ENCODE data around the gene MYO5C. TPM values are rescaled to one million over a fixed set of nuclear protein-coding genes. Genes with fewer than 3 reads are reported as not detected.
A peak's percentile ranks its signal among the peaks of the same experiment; 100 is the strongest.

The MYO5C gene
- total and polyA plus RNA-seq, 10 of the 15 experiments (the other 5 are each of a cell fraction or from before 2014, with no cell fraction given) = 0.29 to 1.3 (median 0.75) TPM

DNA sequence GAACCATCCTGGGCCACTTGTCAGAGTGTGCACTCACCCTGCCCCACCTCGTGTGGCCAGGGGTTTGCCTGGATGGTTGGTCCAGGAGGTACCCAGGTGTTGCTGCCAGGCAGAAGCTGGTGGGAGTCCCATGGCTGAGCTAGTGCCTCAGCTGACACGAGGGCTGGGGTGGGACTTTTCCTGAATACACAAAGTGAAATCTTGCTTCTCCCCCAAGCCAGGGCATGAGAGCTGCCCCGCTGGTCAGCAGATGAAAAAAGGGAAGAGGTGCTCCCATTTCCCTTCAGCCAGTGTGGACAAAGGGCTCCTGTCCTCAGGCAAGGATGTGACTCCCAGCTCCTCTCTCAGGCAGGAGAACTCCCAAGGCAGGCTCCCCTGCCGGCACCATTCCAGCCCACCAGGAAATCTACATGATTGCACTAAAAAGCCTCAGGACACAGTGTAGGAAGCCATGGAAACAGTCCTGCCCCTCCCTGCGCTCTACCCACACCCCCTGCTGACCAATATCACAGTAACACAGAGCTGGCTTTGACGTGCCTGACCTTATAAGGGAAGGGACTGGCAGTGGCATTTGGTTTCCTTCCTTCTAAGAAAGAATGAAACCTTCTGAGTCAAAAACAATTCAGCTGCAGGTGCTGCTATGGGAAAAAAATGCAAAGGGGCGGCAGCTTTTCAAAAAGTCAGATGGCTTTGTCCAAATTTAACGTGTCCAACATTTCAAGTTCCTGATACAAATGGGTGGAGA, 33.9 kb downstream of the MYO5C start (continued):
- TF ChIP-seq SUZ12 (IDR thresholded peaks at IDR 0.05; ENCODE audit: unreplicated experiment) = no peak
- TF ChIP-seq IRF4 (IDR thresholded peaks at IDR 0.05; ENCODE audit: low read depth, low read length) = peak; percentile 51; the same call in 1 of the 2 replicates
- no peak for TF ChIP-seq MYC (IDR thresholded peaks at IDR 0.05; ENCODE audit: insufficient read depth, insufficient read length, insufficient replicate concordance, low read length, severe bottlenecking)
- TF ChIP-seq WRNIP1 (IDR thresholded peaks at IDR 0.05; ENCODE audit: borderline replicate concordance, low read depth, low read length) = no peak
- TF ChIP-seq EP300 (IDR thresholded peaks at IDR 0.05; ENCODE audit: borderline replicate concordance in 1 of 2, control insufficient read depth in 1 of 2, low read depth in 2 of 2, low read length in 2 of 2) = 0 out of 4 replicates have a peak, but pooled peaks have one; percentile 31 to 59
- no peak; the same call in 1 of the 2 replicates for TF ChIP-seq POLR2A (IDR thresholded peaks at IDR 0.05; ENCODE audit: low read depth, low read length)
- TF ChIP-seq HCFC1 (IDR thresholded peaks at IDR 0.05; ENCODE audit: low read length) = no peak
- no peak; the same call in 1 of the 2 replicates for TF ChIP-seq CREB1 (IDR thresholded peaks at IDR 0.05; ENCODE audit: low read depth)
- TF ChIP-seq EGR1 (IDR thresholded peaks at IDR 0.05; ENCODE audit: borderline replicate concordance in 1 of 2, low read depth in 2 of 2, low read length in 2 of 2) = no peak
- no peak for TF ChIP-seq MEF2B (IDR thresholded peaks at IDR 0.05; ENCODE audit: partially characterized antibody, poor library complexity, severe bottlenecking)
- TF ChIP-seq EED (IDR thresholded peaks at IDR 0.05; ENCODE audit: low read depth) = peak; percentile 67; the same call in 1 of the 2 replicates
- TF ChIP-seq SPI1 (IDR thresholded peaks at IDR 0.05; ENCODE audit: borderline replicate concordance, insufficient read depth, low read depth, low read length) = peak; percentile 51; the same call in 1 of the 2 replicates
- no peak for TF ChIP-seq NR2F1 (conservative IDR thresholded peaks at IDR 0.05)
- no peak for TF ChIP-seq ZZZ3 (IDR thresholded peaks at IDR 0.05; ENCODE audit: control insufficient read depth, insufficient read length, low read depth)
- TF ChIP-seq RBBP5 (conservative IDR thresholded peaks at IDR 0.05) = no peak
- TF ChIP-seq, protein P1, sequence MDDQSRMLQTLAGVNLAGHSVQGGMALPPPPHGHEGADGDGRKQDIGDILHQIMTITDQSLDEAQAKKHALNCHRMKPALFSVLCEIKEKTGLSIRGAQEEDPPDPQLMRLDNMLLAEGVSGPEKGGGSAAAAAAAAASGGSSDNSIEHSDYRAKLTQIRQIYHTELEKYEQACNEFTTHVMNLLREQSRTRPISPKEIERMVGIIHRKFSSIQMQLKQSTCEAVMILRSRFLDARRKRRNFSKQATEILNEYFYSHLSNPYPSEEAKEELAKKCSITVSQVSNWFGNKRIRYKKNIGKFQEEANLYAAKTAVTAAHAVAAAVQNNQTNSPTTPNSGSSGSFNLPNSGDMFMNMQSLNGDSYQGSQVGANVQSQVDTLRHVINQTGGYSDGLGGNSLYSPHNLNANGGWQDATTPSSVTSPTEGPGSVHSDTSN (IDR thresholded peaks at IDR 0.05; ENCODE audit: insufficient replicate concordance, low read depth, low read length) = no peak
- TF ChIP-seq CREM (IDR thresholded peaks at IDR 0.05; ENCODE audit: low read depth) = peak; percentile 65; the same call in 1 of the 2 replicates
- TF ChIP-seq, protein P2, sequence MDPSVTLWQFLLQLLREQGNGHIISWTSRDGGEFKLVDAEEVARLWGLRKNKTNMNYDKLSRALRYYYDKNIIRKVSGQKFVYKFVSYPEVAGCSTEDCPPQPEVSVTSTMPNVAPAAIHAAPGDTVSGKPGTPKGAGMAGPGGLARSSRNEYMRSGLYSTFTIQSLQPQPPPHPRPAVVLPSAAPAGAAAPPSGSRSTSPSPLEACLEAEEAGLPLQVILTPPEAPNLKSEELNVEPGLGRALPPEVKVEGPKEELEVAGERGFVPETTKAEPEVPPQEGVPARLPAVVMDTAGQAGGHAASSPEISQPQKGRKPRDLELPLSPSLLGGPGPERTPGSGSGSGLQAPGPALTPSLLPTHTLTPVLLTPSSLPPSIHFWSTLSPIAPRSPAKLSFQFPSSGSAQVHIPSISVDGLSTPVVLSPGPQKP (IDR thresholded peaks at IDR 0.05; ENCODE audit: low read depth, low read length) = peak; percentile 40; the same call in 1 of the 2 replicates
- TF ChIP-seq, protein P3, sequence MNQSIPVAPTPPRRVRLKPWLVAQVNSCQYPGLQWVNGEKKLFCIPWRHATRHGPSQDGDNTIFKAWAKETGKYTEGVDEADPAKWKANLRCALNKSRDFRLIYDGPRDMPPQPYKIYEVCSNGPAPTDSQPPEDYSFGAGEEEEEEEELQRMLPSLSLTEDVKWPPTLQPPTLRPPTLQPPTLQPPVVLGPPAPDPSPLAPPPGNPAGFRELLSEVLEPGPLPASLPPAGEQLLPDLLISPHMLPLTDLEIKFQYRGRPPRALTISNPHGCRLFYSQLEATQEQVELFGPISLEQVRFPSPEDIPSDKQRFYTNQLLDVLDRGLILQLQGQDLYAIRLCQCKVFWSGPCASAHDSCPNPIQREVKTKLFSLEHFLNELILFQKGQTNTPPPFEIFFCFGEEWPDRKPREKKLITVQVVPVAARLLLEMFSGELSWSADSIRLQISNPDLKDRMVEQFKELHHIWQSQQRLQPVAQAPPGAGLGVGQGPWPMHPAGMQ (IDR thresholded peaks at IDR 0.05; ENCODE audit: borderline replicate concordance) = no peak
- TF ChIP-seq ZNF622 (IDR thresholded peaks at IDR 0.05) = no peak
- TF ChIP-seq POLR2AphosphoS2 (IDR thresholded peaks at IDR 0.05; ENCODE audit: low read depth, low read length) = no peak
- TF ChIP-seq, protein P4, sequence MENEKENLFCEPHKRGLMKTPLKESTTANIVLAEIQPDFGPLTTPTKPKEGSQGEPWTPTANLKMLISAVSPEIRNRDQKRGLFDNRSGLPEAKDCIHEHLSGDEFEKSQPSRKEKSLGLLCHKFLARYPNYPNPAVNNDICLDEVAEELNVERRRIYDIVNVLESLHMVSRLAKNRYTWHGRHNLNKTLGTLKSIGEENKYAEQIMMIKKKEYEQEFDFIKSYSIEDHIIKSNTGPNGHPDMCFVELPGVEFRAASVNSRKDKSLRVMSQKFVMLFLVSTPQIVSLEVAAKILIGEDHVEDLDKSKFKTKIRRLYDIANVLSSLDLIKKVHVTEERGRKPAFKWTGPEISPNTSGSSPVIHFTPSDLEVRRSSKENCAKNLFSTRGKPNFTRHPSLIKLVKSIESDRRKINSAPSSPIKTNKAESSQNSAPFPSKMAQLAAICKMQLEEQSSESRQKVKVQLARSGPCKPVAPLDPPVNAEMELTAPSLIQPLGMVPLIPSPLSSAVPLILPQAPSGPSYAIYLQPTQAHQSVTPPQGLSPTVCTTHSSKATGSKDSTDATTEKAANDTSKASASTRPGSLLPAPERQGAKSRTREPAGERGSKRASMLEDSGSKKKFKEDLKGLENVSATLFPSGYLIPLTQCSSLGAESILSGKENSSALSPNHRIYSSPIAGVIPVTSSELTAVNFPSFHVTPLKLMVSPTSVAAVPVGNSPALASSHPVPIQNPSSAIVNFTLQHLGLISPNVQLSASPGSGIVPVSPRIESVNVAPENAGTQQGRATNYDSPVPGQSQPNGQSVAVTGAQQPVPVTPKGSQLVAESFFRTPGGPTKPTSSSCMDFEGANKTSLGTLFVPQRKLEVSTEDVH (IDR thresholded peaks at IDR 0.05; ENCODE audit: low read depth, partially characterized antibody) = no peak

All from GM12878 (cell line).